Measurements from ENCODE around the gene WWOX.

The WWOX gene

GRCh38 chr16:78778101-78779004 lies 678.9 kb downstream of the WWOX start:
- no peak for DNase-seq

GRCh38 chr16:78780808-78781207 lies 681.4 kb downstream of the WWOX start:
- DNase-seq = no peak

- no peak for DNase-seq
These were observed 683.1 kb downstream of the WWOX start for GRCh38 chr16:78782572-78782971.

- no peak for DNase-seq
These were observed 684.2 kb downstream of the WWOX start for GRCh38 chr16:78783570-78784079.

- DNase-seq = no peak
These were observed 685.3 kb downstream of the WWOX start for GRCh38 chr16:78784771-78785170.

- DNase-seq = no peak
These were observed 685.8 kb downstream of the WWOX start for GRCh38 chr16:78785218-78785617.

- DNase-seq = no peak
These were observed 687.2 kb downstream of the WWOX start for GRCh38 chr16:78786635-78787034.

GRCh38 chr16:78788276-78788675 lies 688.8 kb downstream of the WWOX start:
- DNase-seq = no peak

GRCh38 chr16:78788696-78789095 lies 689.2 kb downstream of the WWOX start:
- DNase-seq = no peak

- no peak for DNase-seq
These were observed 690.1 kb downstream of the WWOX start for GRCh38 chr16:78789561-78789960.

- DNase-seq = no peak
These were observed 691.6 kb downstream of the WWOX start for GRCh38 chr16:78791011-78791410.

- no peak for DNase-seq
These were observed 692.5 kb downstream of the WWOX start for GRCh38 chr16:78791926-78792325.

- DNase-seq = no peak
These were observed 693.5 kb downstream of the WWOX start for GRCh38 chr16:78792952-78793351.

- no peak for DNase-seq
These were observed 695.3 kb downstream of the WWOX start for GRCh38 chr16:78794581-78795250.

- no peak for DNase-seq
These were observed 696.0 kb downstream of the WWOX start for GRCh38 chr16:78795433-78795832.

GRCh38 chr16:78796221-78796866 lies 696.9 kb downstream of the WWOX start:
- DNase-seq = peak; percentile 9

GRCh38 chr16:78799429-78799828 lies 700.0 kb downstream of the WWOX start:
- no peak for DNase-seq

GRCh38 chr16:78800523-78800922 lies 701.1 kb downstream of the WWOX start:
- DNase-seq = no peak

- DNase-seq = no peak
These were observed 704.7 kb downstream of the WWOX start for GRCh38 chr16:78804058-78804735.

GRCh38 chr16:78805556-78805955 lies 706.1 kb downstream of the WWOX start:
- DNase-seq = no peak

- DNase-seq = no peak
These were observed 711.8 kb downstream of the WWOX start for GRCh38 chr16:78811247-78811646.

- DNase-seq = no peak
These were observed 713.1 kb downstream of the WWOX start for GRCh38 chr16:78812582-78812981.
